HepG2 (cell line): ENCODE results near the gene MRPL18. TPM values are rescaled to one million over a fixed set of nuclear protein-coding genes. Genes with fewer than 3 reads are reported as not detected.
A peak's percentile ranks its signal among the peaks of the same experiment; 100 is the strongest.

Source experiments
- ATF1 ChIP-seq: IDR thresholded peaks from 2 replicates; pipeline ENCODE4 v1.6.1; 2016; ENCODE audit warnings: mild to moderate bottlenecking, control low read depth
- CSRNP1 ChIP-seq: sonication (generic); formaldehyde crosslinking; IDR thresholded peaks from 2 replicates; pipeline ENCODE4 v1.8.1; 2023; ENCODE audit warnings: mild to moderate bottlenecking, missing genetic modification reagents
- E2F1 ChIP-seq: sonication (generic); formaldehyde crosslinking; IDR thresholded peaks from 2 replicates; pipeline ENCODE4 v1.5.0; 2020; ENCODE audit warnings: missing genetic modification reagents
- GMEB2 ChIP-seq: IDR thresholded peaks from 2 replicates; pipeline ENCODE4 v1.6.1; 2016; ENCODE audit warnings: missing biosample characterization, missing genetic modification reagents, low read depth
- HNF4G ChIP-seq, 2 experiments: sonication (generic) in 1 of 2; formaldehyde crosslinking in 1 of 2; IDR thresholded peaks; 2 replicates each; pipeline versions ENCODE4 v1.4.0 to v1.6.1; 2011 to 2020; ENCODE audit warnings: borderline replicate concordance in 2 of 2, low read depth in 2 of 2, mild to moderate bottlenecking in 2 of 2, low read length in 1 of 2, missing genetic modification reagents in 1 of 2, moderate library complexity in 1 of 2
- RFX1 ChIP-seq: fragments of 450-650 bp; IDR thresholded peaks from 2 replicates; pipeline ENCODE4 v1.6.1; 2017
- SKI ChIP-seq: fragments of 450-650 bp; IDR thresholded peaks from one replicate; pipeline ENCODE4 v1.6.1; 2018; ENCODE audit warnings: mild to moderate bottlenecking; ENCODE audit not compliant: partially characterized antibody
- SMAD3 ChIP-seq: sonication (generic); formaldehyde crosslinking; IDR thresholded peaks from 2 replicates; pipeline ENCODE4 v1.4.0; 2020; ENCODE audit warnings: missing genetic modification reagents
- SP2 ChIP-seq: sonication (generic); formaldehyde crosslinking; IDR thresholded peaks from 2 replicates; pipeline ENCODE4 v1.5.1; 2020; ENCODE audit warnings: mild to moderate bottlenecking, missing genetic modification reagents
- ZFYVE20 ChIP-seq: sonication (generic); formaldehyde crosslinking; IDR thresholded peaks from 2 replicates; pipeline ENCODE4 v1.8.0; 2023; ENCODE audit warnings: low read depth, mild to moderate bottlenecking, moderate library complexity, missing genetic modification reagents, borderline replicate concordance
- ZNF256 ChIP-seq: sonication (generic); formaldehyde crosslinking; conservative IDR thresholded peaks from 2 replicates; pipeline ENCODE4 v1.4.0; 2020; ENCODE audit warnings: missing genetic modification reagents
- ZNF3 ChIP-seq: IDR thresholded peaks from 2 replicates; pipeline ENCODE4 v1.7.0; 2017; ENCODE audit warnings: inconsistent platforms
- ZNF468 ChIP-seq: sonication (generic); formaldehyde crosslinking; IDR thresholded peaks from 2 replicates; pipeline ENCODE4 v1.8.0; 2022; ENCODE audit warnings: mild to moderate bottlenecking, moderate library complexity, missing genetic modification reagents
- ZNF530 ChIP-seq: sonication (generic); formaldehyde crosslinking; IDR thresholded peaks from 2 replicates; pipeline ENCODE4 v1.5.0; 2020; ENCODE audit warnings: low read depth, mild to moderate bottlenecking, missing genetic modification reagents
- polyA plus RNA-seq, 8 experiments: library from polyadenylated mRNA; depleted of rRNA in 3 of 8; stranded (reverse) in 7 of 8; unstranded in 1 of 8; fragments of >200 nt; fragmentation: Illumina TruSeq in 4 of 8; extraction: Trizol in 4 of 8; gene quantifications; 2 replicates each; pipeline versions ENCODE4 v1.2.1 to v1.2.3, GENCODE V29; 2011 to 2016; ENCODE audit warnings: low read depth in 4 of 8, missing spikeins in 1 of 8, mixed read lengths in 1 of 8; ENCODE audit not compliant: insufficient read depth in 1 of 8
- total RNA-seq, 5 experiments: library from RNA; depleted of rRNA; stranded (reverse); fragments of >200 nt; fragmentation: Illumina TruSeq; extraction: Trizol; gene quantifications; 2 replicates each; pipeline ENCODE4 v1.2.3, GENCODE V29; 2016; ENCODE audit warnings: low read depth in 1 of 5

The MRPL18 gene
- total and polyA plus RNA-seq, 2 of the 13 experiments (the other 11 are each of a cell fraction or from before 2014, with no cell fraction given) = 85.6 to 176 TPM

- TF ChIP-seq ZFYVE20 (CRISPR knock-in tag) = no peak
- TF ChIP-seq SKI = peak; percentile 30
- TF ChIP-seq CSRNP1 (CRISPR knock-in tag) = no peak
- TF ChIP-seq E2F1 (CRISPR knock-in tag) = no peak
- peak; percentile 94 for TF ChIP-seq GMEB2 (CRISPR knock-in tag)
- TF ChIP-seq ZNF256 (CRISPR knock-in tag) = no peak
- peak; percentile 88 for TF ChIP-seq ATF1
- TF ChIP-seq ZNF530 (CRISPR knock-in tag) = no peak
- TF ChIP-seq ZNF468 (CRISPR knock-in tag) = 0 out of 2 replicates have a peak, but pooled peaks have one; percentile 45
- TF ChIP-seq RFX1 = no peak
- TF ChIP-seq ZNF3 (CRISPR knock-in tag) = no peak
- peak; percentile 93 for TF ChIP-seq SP2 (CRISPR knock-in tag)
- 0 out of 2 replicates have a peak, but pooled peaks have one; percentile 3 for TF ChIP-seq HNF4G (IDR thresholded peaks at IDR 0.05; ENCODE audit: borderline replicate concordance, low read depth, low read length)
- no peak for TF ChIP-seq HNF4G (CRISPR knock-in tag; IDR thresholded peaks at IDR 0.05; ENCODE audit: borderline replicate concordance, low read depth)
- TF ChIP-seq SMAD3 (CRISPR knock-in tag) = no peak; the same call in 1 of the 2 replicates
These were observed at the start of gene MRPL18 (continued) for GRCh38 chr6:159790149-159790955.
